HEK293 (cell line): ENCODE data around the gene OTUB2.

Experiments
- BCL11A ChIP-seq: fragments of 450-650 bp; formaldehyde crosslinking; IDR thresholded peaks from 2 replicates; pipeline ENCODE4 v1.5.1; 2016; ENCODE audit warnings: low read depth, missing biosample characterization, missing genetic modification characterization
- KLF16 ChIP-seq: fragments of 450-650 bp; formaldehyde crosslinking; IDR thresholded peaks from 2 replicates; pipeline ENCODE4 v1.5.1; 2017; ENCODE audit warnings: missing biosample characterization, missing genetic modification characterization
- ZBTB1 ChIP-seq: fragments of 450-650 bp; formaldehyde crosslinking; IDR thresholded peaks from 2 replicates; pipeline ENCODE4 v1.5.1; 2016; ENCODE audit warnings: missing biosample characterization, missing genetic modification characterization
- ZNF48 ChIP-seq: fragments of 450-650 bp; formaldehyde crosslinking; IDR thresholded peaks from 2 replicates; pipeline ENCODE4 v1.5.1; 2016; ENCODE audit warnings: missing biosample characterization, missing genetic modification characterization
- TF ChIP-seq, protein P1 (sequence below): fragments of 450-650 bp; formaldehyde crosslinking; IDR thresholded peaks from 2 replicates; pipeline ENCODE4 v1.5.1; 2016; ENCODE audit warnings: missing biosample characterization, missing genetic modification characterization
- TF ChIP-seq, protein P2 (sequence below): sonication (generic); formaldehyde crosslinking; IDR thresholded peaks from 2 replicates; pipeline ENCODE4 v1.8.1; 2022; ENCODE audit warnings: mild to moderate bottlenecking, moderate library complexity, missing genetic modification reagents

DNA sequence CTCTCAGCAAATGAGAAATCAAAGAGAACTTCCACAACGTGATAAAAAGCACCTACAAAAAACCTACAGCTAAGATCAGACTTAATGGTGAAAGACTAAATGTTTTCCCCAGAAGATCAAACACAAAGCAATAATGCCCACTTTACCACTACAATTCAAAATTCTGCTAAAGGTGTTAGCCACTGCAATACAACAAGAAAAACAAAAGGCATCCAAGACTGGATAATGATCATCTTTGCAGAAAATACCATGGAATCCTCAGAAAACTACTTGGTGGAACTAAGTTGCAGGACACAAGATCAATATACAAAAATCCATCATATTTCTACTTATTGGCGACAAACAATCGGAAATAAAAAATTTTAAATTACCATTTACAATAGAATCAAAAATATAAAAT lies 48.4 kb downstream of the OTUB2 start:
- TF ChIP-seq, protein P1, sequence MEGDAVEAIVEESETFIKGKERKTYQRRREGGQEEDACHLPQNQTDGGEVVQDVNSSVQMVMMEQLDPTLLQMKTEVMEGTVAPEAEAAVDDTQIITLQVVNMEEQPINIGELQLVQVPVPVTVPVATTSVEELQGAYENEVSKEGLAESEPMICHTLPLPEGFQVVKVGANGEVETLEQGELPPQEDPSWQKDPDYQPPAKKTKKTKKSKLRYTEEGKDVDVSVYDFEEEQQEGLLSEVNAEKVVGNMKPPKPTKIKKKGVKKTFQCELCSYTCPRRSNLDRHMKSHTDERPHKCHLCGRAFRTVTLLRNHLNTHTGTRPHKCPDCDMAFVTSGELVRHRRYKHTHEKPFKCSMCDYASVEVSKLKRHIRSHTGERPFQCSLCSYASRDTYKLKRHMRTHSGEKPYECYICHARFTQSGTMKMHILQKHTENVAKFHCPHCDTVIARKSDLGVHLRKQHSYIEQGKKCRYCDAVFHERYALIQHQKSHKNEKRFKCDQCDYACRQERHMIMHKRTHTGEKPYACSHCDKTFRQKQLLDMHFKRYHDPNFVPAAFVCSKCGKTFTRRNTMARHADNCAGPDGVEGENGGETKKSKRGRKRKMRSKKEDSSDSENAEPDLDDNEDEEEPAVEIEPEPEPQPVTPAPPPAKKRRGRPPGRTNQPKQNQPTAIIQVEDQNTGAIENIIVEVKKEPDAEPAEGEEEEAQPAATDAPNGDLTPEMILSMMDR (tag by site-specific recombination), result no peak
- TF ChIP-seq KLF16 (tag by site-specific recombination) (no peak), ZNF48 (no peak), BCL11A (tag by site-specific recombination) (no peak), ZBTB1 (tag by site-specific recombination) (no peak)
- TF ChIP-seq, protein P2, sequence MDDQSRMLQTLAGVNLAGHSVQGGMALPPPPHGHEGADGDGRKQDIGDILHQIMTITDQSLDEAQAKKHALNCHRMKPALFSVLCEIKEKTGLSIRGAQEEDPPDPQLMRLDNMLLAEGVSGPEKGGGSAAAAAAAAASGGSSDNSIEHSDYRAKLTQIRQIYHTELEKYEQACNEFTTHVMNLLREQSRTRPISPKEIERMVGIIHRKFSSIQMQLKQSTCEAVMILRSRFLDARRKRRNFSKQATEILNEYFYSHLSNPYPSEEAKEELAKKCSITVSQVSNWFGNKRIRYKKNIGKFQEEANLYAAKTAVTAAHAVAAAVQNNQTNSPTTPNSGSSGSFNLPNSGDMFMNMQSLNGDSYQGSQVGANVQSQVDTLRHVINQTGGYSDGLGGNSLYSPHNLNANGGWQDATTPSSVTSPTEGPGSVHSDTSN (CRISPR knock-in tag), result no peak
